ENCODE measurements around the gene CDH23.
A peak's percentile ranks its signal among the peaks of the same experiment; 100 is the strongest.

Gene CDH23

DNA sequence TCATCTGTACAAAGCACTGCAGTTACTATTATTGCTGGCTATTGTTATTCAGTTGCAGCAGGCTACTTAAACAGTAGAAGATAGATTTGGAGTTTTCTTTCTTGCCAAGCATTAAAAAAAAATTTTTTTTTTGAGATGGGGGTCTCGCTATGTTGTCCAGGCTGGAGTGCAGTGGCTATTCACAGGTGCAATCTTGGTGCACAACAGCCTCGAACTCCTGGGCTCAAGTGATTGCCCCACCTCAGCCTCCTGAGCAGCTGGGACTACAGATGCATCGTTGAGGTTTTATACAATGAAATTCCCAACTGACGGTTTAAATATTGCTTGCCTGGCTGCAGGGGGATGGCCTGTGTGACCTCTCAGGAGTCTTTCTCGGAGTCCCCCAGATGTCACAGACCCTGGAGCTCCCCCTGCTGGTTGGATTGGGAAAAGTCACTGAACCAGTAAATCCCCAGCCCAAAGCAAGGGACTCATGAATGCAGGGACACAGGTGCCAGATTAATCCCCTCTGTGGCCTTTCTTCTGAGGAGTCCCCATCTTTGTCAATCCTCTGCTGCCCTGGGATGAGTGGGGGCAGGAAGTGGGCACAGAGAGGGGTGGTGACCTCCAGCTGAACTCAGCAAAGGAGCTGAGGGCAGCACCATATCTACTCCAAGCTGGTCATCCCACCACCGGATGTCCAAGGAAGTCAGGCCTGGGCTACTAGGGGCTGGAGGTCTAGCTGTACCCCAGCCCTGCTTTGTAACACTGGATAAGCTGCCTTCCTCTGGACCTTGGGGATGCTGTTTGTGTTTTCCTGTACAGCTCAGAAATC lies 173.3 kb downstream of the CDH23 start:
- DNase-seq = peak; percentile 36 to 39

GRCh38 chr10:71571460-71572175 lies 174.9 kb downstream of the CDH23 start:
- DNase-seq = no peak

- DNase-seq = no peak
Measured at GRCh38 chr10:71572962-71573361, 176.2 kb downstream of the CDH23 start.

GRCh38 chr10:71573562-71574518 lies 177.1 kb downstream of the CDH23 start:
- no peak for DNase-seq

- no peak for DNase-seq
Measured at GRCh38 chr10:71575451-71575850, 178.7 kb downstream of the CDH23 start.

DNA sequence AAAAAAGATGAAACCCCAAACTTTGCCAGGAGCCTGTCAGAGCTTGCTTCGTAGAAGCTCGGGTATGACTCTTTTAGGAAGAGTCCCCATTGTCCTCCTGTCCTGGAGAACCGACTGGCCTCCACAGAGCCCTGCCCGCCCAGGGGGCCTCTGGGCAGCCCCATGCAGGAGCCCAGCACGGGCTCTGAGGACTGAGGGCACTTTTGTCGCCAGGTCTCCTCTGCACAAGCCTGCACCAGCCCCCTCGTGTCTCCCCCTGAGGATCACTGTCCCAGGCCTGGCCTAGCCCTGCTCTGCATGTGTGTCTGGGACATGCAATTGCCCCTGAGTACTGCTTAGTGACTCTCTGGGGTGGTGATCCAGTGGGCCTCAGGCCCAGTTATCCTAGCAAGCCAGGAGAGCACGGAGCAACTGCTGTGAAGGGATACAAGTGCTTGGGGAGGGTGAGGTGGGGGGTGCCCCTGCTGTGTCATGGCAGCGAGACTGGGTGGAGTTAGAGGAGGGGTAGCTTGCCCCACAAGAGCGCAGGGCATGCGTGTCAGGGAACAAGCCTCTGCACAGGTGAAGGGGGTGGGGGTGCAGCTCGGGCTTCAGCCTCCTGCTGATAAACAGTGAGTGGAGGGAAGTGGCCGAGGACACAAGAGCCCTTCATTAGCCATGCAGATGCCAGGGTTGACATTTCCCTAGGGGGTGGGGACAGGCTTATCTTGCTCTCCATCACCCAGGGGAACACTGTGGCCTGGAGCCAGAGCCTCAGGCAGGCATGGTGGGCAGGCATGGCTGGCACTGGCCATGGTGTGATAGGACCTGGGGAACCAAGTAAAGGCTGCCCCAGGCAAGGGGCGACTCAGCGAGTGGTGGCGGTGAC lies 179.4 kb downstream of the CDH23 start:
- DNase-seq = no peak

DNA sequence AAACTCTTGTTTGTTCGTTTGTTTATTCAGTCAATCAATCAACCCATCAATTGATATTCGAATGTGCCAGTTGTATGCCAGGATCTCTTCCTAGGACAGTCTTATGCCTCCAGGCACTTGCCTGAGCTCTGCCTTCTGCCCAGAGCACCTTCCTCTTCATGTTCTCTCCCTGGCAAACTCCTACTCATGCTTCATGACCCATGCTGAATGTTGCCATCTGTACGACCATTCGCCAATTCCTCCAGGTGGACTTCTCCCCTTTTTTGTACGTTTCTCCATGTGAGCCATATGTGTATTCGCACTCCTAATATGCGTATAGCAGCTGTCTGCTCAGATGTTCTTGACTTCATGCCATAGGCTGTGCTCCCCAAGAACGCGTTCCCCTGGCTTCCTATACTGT lies 180.1 kb downstream of the CDH23 start:
- DNase-seq = no peak

DNA sequence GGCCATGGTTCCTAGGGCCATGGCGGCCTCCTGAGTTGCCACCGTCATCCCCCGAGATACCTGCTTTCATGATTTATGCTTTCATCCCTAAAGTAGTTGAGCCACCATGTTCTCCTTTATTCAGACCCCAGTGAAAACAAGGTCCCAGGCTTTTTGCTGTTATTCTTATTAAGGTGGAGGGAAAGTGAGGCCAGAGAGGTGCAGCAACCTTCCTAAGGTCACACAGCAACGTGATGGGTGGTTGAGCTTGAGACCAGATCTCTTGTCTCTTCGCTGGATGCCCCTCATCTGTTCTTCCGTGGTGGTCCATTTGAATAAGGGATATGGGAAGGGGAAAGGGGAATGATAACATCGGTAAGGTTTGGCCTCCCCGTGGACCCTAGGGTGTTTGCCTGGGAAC lies 180.6 kb downstream of the CDH23 start:
- DNase-seq = no peak

- DNase-seq = no peak
Measured at GRCh38 chr10:71578069-71578468, 181.3 kb downstream of the CDH23 start.

DNA sequence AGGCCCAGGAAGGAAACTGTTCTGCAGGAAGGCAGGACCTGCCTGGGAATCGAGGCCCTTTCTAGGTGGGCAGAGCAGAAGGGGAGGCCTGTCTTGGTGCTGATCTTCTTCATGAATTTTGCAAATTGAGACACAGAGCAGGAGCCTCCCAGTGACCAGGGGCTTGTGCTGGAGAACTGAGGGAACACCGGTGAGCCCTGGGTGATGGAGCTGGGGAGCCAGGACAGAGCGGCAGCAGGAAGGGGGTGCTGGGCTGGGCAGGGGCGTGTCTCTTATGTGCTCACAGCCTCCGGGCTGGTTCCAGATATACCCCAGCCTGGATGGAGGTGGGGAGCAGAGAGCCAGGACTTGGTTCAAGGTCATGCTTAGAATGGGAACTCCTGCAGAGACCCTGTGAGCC lies 182.9 kb downstream of the CDH23 start:
- DNase-seq = no peak

- DNase-seq = no peak
Measured at GRCh38 chr10:71580415-71580814, 183.7 kb downstream of the CDH23 start.

- DNase-seq = no peak
Measured at GRCh38 chr10:71580926-71581325, 184.2 kb downstream of the CDH23 start.

DNA sequence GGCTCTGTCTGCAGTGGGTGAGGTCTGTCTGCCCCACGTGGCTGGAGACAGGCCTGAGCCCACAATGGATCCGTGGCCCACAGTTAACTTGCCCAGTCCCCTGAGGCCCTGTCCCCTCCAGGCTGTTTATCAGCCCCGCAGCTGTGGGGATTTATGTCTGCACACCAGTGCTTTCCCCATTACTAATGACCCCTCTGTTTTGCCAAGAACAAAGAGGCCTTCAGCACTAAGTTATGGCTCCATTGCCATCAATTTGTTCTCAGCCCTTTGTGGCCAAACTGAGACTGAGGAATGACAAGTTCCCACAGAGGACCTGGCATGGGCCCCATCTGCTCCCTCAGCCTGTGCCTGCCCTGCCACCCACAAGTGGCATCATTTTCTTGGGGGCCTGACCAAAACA lies 184.7 kb downstream of the CDH23 start:
- no peak for DNase-seq

GRCh38 chr10:71582019-71582418 lies 185.3 kb downstream of the CDH23 start:
- DNase-seq = no peak

DNA sequence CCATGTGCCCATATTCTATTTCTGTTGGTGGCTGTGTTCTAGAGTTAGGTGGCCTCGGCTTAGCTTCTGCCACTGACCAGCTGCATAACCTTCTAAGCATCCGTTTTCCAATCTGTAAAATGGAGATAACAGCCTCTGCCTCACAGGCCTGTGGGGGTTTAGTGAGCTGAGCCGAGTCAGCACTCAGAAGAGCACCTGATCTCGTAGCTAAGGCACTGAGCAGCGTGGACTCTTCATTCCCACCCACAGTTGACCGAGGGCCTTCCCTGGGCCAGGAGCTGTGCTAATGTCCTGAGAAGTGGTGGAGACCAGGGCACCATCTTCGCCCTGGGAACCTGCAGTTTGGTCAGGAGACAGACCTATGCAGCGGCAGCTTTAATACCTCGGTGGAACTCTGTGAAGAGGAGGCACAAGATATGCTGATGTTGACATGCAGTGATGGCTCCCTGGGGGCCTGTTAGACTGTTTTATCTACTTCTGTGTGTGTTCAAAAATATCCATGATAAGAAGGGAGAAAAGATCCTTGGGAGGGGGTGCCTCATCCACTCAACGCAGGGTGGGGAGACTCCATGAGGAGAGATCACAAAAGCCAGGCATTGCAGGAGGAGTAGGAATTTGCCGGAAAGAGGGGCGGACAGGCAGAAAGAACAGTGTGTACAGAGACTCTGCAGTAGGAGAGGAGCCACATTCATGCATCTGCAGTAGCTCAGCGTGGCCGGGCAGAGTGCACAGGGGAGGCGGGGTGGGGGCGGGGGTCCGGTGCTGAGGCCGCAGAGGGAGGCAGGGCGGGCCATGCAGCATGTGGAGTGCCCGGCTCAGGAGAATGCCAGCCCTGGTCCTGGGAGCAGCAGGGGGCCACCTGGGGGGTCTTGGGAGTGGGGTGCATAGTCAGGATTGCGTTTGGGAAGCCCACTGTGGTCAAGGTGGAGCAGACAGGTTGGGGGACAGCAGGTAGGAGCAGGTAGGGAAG lies 186.1 kb downstream of the CDH23 start:
- no peak for DNase-seq

DNA sequence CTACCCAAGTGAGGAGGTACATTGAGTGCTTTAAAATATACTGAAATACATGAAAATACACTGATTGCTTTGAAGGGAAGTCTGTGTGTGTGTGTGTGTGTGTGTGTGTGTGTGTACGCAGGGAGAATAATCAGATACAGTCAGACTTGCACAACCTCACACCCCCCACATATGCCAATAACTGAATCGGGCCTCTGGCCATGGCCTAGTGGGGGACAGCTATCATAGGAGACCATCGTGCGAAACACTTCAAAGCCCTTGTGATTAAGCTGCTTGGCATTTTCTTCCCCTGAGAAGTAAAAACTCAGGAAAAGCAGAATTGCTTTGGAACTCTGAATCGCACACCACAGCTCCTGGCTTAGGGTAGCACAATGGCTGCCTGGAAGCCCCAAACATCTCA lies 187.7 kb downstream of the CDH23 start:
- no peak for DNase-seq

- DNase-seq = no peak
Measured at GRCh38 chr10:71584902-71585563, 188.3 kb downstream of the CDH23 start.

- no peak for DNase-seq
Measured at GRCh38 chr10:71585564-71586290, 189.0 kb downstream of the CDH23 start.

GRCh38 chr10:71587941-71588573 lies 191.3 kb downstream of the CDH23 start:
- no peak for DNase-seq

Measured in bone marrow (tissue), 2 donors.